MV-4-11 (cell line): Measurements from ENCODE around the gene STARD7.

ENCODE experiments used
- DNase-seq: peaks from one replicate; lab custom pipeline; 2025; lab: John Stamatoyannopoulos, UW

Gene STARD7

GRCh38 chr2:96197546-96198255, 10.9 kb downstream of the STARD7 start:
- no peak for DNase-seq

DNA sequence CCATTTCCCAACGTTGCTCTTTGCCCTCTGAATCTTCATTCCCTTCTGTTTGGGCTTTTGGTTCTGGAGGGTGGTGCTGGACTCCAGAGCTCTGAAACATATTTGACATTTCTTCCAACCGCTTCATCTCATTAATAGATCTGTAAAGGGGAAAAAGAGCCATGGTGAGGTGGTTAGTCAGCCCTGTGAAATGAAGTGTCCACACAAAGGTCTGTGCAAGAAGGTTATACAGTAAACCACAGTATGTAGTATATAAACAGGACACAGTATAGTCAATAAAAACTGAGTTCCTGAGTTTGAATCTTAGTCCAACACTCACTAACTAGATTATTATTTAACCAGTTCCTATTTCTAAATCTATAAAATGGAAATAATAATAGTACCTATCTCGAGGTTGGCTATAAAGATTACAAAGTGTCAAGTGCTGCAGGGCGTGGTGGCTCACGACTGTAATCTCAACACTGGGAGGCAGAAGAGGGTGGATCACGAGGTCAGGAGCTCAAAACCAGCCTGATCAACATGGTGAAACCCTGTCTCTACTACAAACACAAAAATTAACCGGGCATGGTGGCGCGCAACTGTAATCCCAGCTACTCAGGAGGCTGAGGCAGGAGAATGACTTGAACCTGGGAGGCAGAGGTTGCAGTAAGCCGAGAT, 13.1 kb downstream of the STARD7 start:
- DNase-seq = no peak

- DNase-seq = no peak
Observed at GRCh38 chr2:96191937-96192670, 16.5 kb downstream of the STARD7 start.

GRCh38 chr2:96188821-96189526, 19.7 kb downstream of the STARD7 start:
- no peak for DNase-seq

GRCh38 chr2:96186562-96186961, 22.1 kb downstream of the STARD7 start:
- no peak for DNase-seq

DNA sequence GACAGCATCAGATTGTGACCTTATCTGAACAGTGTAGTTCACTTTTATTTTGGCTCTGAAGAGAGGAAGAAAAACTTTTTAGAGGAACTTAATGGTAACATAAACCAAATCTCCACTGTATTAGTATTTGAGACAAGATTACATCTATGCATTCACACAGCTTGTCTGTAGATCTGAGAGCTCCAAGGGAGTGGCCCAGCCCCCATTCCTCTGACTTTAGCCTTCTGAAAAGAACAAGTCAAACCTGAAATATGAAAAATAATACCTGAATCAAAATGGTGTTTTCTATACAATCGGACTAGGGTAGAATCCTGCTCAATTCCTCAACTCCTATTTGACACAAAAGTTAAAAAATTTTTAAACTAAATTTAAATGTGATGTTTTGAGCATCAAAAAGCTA, 23.1 kb downstream of the STARD7 start:
- peak; percentile 44 for DNase-seq

GRCh38 chr2:96184989-96185388, 23.6 kb downstream of the STARD7 start:
- no peak for DNase-seq

DNA sequence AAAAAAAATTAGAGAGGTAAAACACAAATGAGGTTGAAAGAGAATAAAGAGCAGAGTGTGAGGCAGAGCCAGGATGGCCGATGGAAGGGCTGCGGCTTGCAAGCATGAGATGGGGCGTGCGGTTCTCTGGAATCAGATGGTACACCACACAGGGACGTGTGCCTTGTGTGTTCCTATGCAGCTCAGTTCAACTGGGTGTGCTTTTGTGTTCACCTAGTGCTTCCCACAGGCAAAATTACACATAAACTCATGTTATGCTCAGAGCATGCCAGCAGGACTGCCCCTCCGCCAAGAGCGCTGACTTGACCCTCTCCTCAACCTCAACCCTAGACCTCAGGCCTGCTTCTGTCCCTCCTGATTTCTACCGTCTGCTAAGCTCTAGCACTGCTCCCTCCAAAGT, 24.4 kb downstream of the STARD7 start:
- DNase-seq = no peak

DNA sequence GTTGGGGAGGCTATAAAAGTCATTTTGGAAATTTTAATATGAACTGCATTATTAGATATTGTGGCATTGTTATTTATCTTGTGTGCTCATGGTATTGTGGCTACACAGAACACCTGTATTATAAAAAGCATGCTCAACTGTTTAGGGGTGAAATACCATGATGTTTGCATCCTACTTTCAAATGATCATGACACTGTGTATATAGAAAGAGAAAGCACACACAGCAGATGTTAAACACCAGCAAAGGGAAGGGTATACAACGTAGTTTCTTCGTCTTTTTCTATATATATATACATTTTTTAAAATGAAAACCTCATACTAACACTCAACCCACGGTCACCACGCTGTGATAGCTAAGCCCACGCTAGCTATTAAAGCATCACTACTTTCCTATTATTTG, 27.1 kb downstream of the STARD7 start:
- DNase-seq = no peak

DNA sequence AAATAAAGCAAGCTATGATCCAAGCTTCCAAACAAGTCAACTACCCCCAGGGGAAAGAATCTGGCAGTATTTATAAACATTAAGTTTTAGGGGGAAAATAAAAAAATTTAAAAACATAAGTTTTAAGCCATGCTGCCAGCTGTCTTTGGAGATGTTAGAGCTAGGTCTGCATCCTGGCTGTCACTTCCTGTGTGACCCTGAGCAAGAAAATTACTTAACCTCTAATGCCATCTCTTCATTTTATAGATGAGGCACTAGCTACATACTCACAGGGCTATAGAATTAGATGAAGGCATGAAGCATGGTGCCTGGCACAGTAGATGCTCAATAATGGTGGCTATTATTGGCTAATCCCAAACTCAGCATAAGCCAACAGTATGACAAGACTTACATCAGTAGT, 28.1 kb downstream of the STARD7 start:
- no peak for DNase-seq

- DNase-seq = no peak
Observed at GRCh38 chr2:96180002-96180401, 28.6 kb downstream of the STARD7 start.

DNA sequence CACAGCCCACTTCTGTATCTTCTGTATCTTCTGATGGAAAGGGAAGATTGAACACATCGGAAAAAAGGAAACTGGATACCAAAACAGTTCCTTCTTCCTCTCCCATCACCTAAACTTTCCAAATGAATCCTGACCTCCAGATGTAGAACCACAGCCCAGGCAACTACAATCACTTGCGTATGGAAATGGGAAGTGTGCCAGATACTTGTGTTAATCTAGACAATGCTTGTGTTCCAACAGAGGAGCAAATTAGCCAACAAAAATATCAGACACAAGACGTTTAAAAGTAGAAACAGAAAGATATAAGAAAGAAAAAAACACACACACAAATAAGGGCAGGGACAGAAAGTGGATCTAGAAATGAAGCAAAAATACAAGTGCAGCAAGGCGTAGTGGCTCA, 32.0 kb downstream of the STARD7 start:
- no peak for DNase-seq

GRCh38 chr2:96175951-96176350, 32.7 kb downstream of the STARD7 start:
- no peak for DNase-seq

DNA sequence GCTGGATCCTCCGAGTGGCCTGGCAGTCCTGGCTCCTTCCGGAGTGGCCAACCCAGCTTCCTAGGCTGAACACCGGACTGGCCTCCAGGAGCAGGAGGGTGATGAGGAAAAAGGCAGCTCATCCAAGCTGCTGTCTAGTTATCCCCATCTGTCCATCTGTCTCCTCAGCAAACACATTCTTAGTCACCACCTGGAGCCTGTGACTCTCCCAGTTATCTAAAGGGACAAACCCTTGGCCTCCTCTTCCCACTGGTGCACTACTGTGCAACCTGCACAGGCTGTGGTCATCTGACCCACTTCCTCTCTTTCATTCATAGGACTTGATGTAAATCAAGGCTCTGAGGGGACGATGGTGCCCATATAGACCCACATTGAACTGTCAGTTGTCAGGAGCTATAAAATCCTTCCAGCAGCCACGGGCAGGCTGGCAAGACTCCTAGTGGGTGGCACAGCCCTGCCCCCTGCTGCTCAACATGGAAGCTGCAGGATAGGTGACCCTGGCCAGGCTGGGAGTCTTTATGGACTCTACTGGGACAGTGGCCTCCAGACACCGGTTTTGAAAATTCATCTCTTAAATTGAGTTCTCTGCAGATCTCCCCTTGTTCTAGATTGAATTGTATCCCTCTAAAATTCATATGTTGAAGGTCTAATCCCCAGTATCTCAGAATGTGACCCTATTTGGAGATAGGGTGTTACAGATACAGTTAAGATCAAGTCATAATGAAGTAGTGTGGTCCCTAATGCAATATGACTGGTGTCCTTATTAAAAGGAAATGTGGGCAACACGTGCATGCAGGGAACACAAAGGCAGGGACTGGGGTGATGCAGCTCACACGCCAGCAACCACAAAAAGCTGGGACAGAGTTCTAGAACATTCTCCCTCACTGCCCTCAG, 34.1 kb downstream of the STARD7 start:
- peak; percentile 36 for DNase-seq

- no peak for DNase-seq
Observed at GRCh38 chr2:96171831-96172230, 36.8 kb downstream of the STARD7 start.

DNA sequence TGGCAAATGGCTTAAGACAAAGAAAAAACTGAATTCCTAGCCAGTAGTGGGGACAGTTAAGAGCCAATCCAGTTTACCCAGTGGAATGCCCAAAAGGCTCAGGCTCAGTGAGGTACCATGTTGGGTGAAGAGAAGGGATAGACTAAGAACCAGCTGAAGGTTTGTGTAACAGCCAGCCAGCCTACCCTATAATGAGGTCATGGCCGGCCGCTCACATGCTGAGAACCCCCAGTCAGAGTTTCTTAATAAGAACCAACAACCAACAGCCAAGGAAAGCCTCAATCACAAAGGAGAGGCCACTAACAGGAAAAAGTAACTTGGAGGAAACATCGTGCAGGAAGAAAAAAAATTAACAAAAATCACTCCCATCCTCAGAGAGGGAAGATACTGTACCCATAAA, 38.0 kb downstream of the STARD7 start:
- DNase-seq = no peak

DNA sequence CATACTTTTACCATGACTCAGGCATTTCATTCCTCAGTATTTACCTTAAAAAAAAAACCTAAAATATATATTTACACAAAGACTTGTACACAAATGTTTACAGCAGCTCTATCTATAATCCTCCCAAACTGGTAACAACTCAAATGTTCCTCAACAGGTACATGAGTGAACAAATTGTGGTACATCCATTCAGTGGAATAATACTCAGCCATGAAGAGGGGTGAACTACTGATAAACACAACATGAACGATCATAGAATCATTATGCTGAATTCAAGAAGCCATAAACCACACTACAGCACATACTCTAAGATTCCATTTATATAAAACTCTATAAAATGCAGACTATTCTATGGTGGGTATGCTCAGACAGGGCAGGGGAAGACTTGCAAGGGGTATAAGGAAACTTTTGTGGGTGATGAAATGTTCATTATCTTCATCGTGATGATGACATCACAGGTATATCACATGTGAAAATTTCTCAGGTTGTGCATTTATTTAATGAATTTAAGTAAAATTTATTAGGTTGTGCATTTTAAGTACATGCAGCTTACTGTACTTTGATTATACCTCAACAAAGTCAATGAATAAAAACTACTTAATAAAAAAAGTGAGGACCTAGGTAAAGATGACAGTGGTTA, 38.6 kb downstream of the STARD7 start:
- DNase-seq = no peak

GRCh38 chr2:96167407-96168013, 41.1 kb downstream of the STARD7 start:
- no peak for DNase-seq

- DNase-seq = no peak
Observed at GRCh38 chr2:96164459-96165184, 44.0 kb downstream of the STARD7 start.
